ENCODE results near the gene COL4A2.
"Not testable (repeated sequence)": the region's sequence is repeated elsewhere in the genome, so short reads cannot be mapped to it uniquely, and the experiment has no call there.

Gene COL4A2

GRCh38 chr13:110321573-110321972, 14.5 kb downstream of the COL4A2 start:
- not testable (repeated sequence) for H3K27ac ChIP-seq (ENCODE audit: low read depth, low read length); H3K9ac ChIP-seq (ENCODE audit: low read depth in 1 of 2, low read length in 2 of 2); H3K4me3 ChIP-seq (ENCODE audit: low read depth in 1 of 2, low read length in 2 of 2); H3K27me3 ChIP-seq (ENCODE audit: control insufficient read depth in 1 of 2, insufficient read depth in 2 of 2, low read length in 2 of 2); H3K9me3 ChIP-seq (ENCODE audit: control insufficient read depth in 1 of 2, low read length in 2 of 2); H3K36me3 ChIP-seq (ENCODE audit: control insufficient read depth in 1 of 2, insufficient read depth in 2 of 2, low read length in 2 of 2); H3K4me1 ChIP-seq (ENCODE audit: control insufficient read depth in 1 of 2, insufficient read depth in 2 of 2, low read length in 2 of 2)

GRCh38 chr13:110322126-110322827, 15.2 kb downstream of the COL4A2 start:
- no peak overlapping the region for H3K4me3 ChIP-seq (ENCODE audit: low read depth in 1 of 2, low read length in 2 of 2)
- no peak overlapping the region for H3K9ac ChIP-seq (ENCODE audit: low read depth in 1 of 2, low read length in 2 of 2)
- H3K36me3 ChIP-seq (ENCODE audit: control insufficient read depth in 1 of 2, insufficient read depth in 2 of 2, low read length in 2 of 2) = no peaks in the 10 kb centered on the region
- H3K27ac ChIP-seq (ENCODE audit: low read depth, low read length) = no peak overlapping the region
- no peaks in the 10 kb centered on the region for H3K4me1 ChIP-seq (ENCODE audit: control insufficient read depth in 1 of 2, insufficient read depth in 2 of 2, low read length in 2 of 2)
- H3K9me3 ChIP-seq (ENCODE audit: control insufficient read depth in 1 of 2, low read length in 2 of 2) = no peaks in the 10 kb centered on the region
- H3K27me3 ChIP-seq (ENCODE audit: control insufficient read depth in 1 of 2, insufficient read depth in 2 of 2, low read length in 2 of 2) = no peaks in the 10 kb centered on the region

GRCh38 chr13:110322828-110323171, 15.7 kb downstream of the COL4A2 start:
- Histone ChIP-seq H3K36me3 (ENCODE audit: control insufficient read depth in 1 of 2, insufficient read depth in 2 of 2, low read length in 2 of 2) (no peaks in the 10 kb centered on the region), H3K9ac (ENCODE audit: low read depth in 1 of 2, low read length in 2 of 2) (no peak overlapping the region), H3K27ac (ENCODE audit: low read depth, low read length) (no peak overlapping the region), H3K4me1 (ENCODE audit: control insufficient read depth in 1 of 2, insufficient read depth in 2 of 2, low read length in 2 of 2) (no peaks in the 10 kb centered on the region), H3K4me3 (ENCODE audit: low read depth in 1 of 2, low read length in 2 of 2) (no peak overlapping the region), H3K27me3 (ENCODE audit: control insufficient read depth in 1 of 2, insufficient read depth in 2 of 2, low read length in 2 of 2) (no peaks in the 10 kb centered on the region), H3K9me3 (ENCODE audit: control insufficient read depth in 1 of 2, low read length in 2 of 2) (no peaks in the 10 kb centered on the region)

GRCh38 chr13:110323172-110323891, 16.2 kb downstream of the COL4A2 start:
- Histone ChIP-seq H3K9me3 (ENCODE audit: control insufficient read depth in 1 of 2, low read length in 2 of 2) (no peaks in the 10 kb centered on the region), H3K4me3 (ENCODE audit: low read depth in 1 of 2, low read length in 2 of 2) (no peak overlapping the region), H3K4me1 (ENCODE audit: control insufficient read depth in 1 of 2, insufficient read depth in 2 of 2, low read length in 2 of 2) (no peaks in the 10 kb centered on the region)

GRCh38 chr13:110324026-110324749, 17.1 kb downstream of the COL4A2 start:
- H3K9me3 ChIP-seq (ENCODE audit: control insufficient read depth in 1 of 2, low read length in 2 of 2) = no peaks in the 10 kb centered on the region
- no peak overlapping the region for H3K9ac ChIP-seq (ENCODE audit: low read depth in 1 of 2, low read length in 2 of 2)
- H3K4me1 ChIP-seq (ENCODE audit: control insufficient read depth in 1 of 2, insufficient read depth in 2 of 2, low read length in 2 of 2) = no peaks in the 10 kb centered on the region
- H3K27ac ChIP-seq (ENCODE audit: low read depth, low read length) = no peak overlapping the region
- H3K27me3 ChIP-seq (ENCODE audit: control insufficient read depth in 1 of 2, insufficient read depth in 2 of 2, low read length in 2 of 2) = no peaks in the 10 kb centered on the region
- H3K36me3 ChIP-seq (ENCODE audit: control insufficient read depth in 1 of 2, insufficient read depth in 2 of 2, low read length in 2 of 2) = no peaks in the 10 kb centered on the region
- H3K4me3 ChIP-seq (ENCODE audit: low read depth in 1 of 2, low read length in 2 of 2) = no peak overlapping the region

More at GRCh38 chr13:110323172-110323891, 16.2 kb downstream of the COL4A2 start:
- Histone ChIP-seq H3K27me3 (ENCODE audit: control insufficient read depth in 1 of 2, insufficient read depth in 2 of 2, low read length in 2 of 2) (no peaks in the 10 kb centered on the region), H3K27ac (ENCODE audit: low read depth, low read length) (no peak overlapping the region), H3K36me3 (ENCODE audit: control insufficient read depth in 1 of 2, insufficient read depth in 2 of 2, low read length in 2 of 2) (no peaks in the 10 kb centered on the region), H3K9ac (ENCODE audit: low read depth in 1 of 2, low read length in 2 of 2) (no peak overlapping the region)

GRCh38 chr13:110326263-110326904, 19.3 kb downstream of the COL4A2 start:
- Histone ChIP-seq H3K9me3 (ENCODE audit: control insufficient read depth in 1 of 2, low read length in 2 of 2) (no peaks in the 10 kb centered on the region), H3K4me3 (ENCODE audit: low read depth in 1 of 2, low read length in 2 of 2) (no peak overlapping the region), H3K9ac (ENCODE audit: low read depth in 1 of 2, low read length in 2 of 2) (no peak overlapping the region), H3K36me3 (ENCODE audit: control insufficient read depth in 1 of 2, insufficient read depth in 2 of 2, low read length in 2 of 2) (no peaks in the 10 kb centered on the region), H3K27me3 (ENCODE audit: control insufficient read depth in 1 of 2, insufficient read depth in 2 of 2, low read length in 2 of 2) (no peaks in the 10 kb centered on the region), H3K27ac (ENCODE audit: low read depth, low read length) (no peak overlapping the region), H3K4me1 (ENCODE audit: control insufficient read depth in 1 of 2, insufficient read depth in 2 of 2, low read length in 2 of 2) (no peaks in the 10 kb centered on the region)

- no peak overlapping the region for H3K27ac ChIP-seq (ENCODE audit: low read depth, low read length)
- H3K4me3 ChIP-seq (ENCODE audit: low read depth in 1 of 2, low read length in 2 of 2) = no peak overlapping the region
- no peak overlapping the region for H3K9ac ChIP-seq (ENCODE audit: low read depth in 1 of 2, low read length in 2 of 2)
- no peaks in the 10 kb centered on the region for H3K9me3 ChIP-seq (ENCODE audit: control insufficient read depth in 1 of 2, low read length in 2 of 2)
- no peaks in the 10 kb centered on the region for H3K27me3 ChIP-seq (ENCODE audit: control insufficient read depth in 1 of 2, insufficient read depth in 2 of 2, low read length in 2 of 2)
- no peaks in the 10 kb centered on the region for H3K36me3 ChIP-seq (ENCODE audit: control insufficient read depth in 1 of 2, insufficient read depth in 2 of 2, low read length in 2 of 2)
- H3K4me1 ChIP-seq (ENCODE audit: control insufficient read depth in 1 of 2, insufficient read depth in 2 of 2, low read length in 2 of 2) = no peaks in the 10 kb centered on the region
Observed at GRCh38 chr13:110327051-110327721, 20.1 kb downstream of the COL4A2 start.

GRCh38 chr13:110328573-110328972, 21.5 kb downstream of the COL4A2 start:
- no peak overlapping the region for H3K27ac ChIP-seq (ENCODE audit: low read depth, low read length)
- H3K36me3 ChIP-seq (ENCODE audit: control insufficient read depth in 1 of 2, insufficient read depth in 2 of 2, low read length in 2 of 2) = no peaks in the 10 kb centered on the region
- no peak overlapping the region for H3K4me3 ChIP-seq (ENCODE audit: low read depth in 1 of 2, low read length in 2 of 2)
- no peaks in the 10 kb centered on the region for H3K9me3 ChIP-seq (ENCODE audit: control insufficient read depth in 1 of 2, low read length in 2 of 2)
- H3K4me1 ChIP-seq (ENCODE audit: control insufficient read depth in 1 of 2, insufficient read depth in 2 of 2, low read length in 2 of 2) = peaks cover 0 to 6% of the 10 kb centered on the region in 2 donors
- H3K9ac ChIP-seq (ENCODE audit: low read depth in 1 of 2, low read length in 2 of 2) = no peak overlapping the region
- H3K27me3 ChIP-seq (ENCODE audit: control insufficient read depth in 1 of 2, insufficient read depth in 2 of 2, low read length in 2 of 2) = no peaks in the 10 kb centered on the region

GRCh38 chr13:110329258-110329657, 22.2 kb downstream of the COL4A2 start:
- H3K4me1 ChIP-seq (ENCODE audit: control insufficient read depth in 1 of 2, insufficient read depth in 2 of 2, low read length in 2 of 2) = peaks cover 0 to 6% of the 10 kb centered on the region in 2 donors
- H3K4me3 ChIP-seq (ENCODE audit: low read depth in 1 of 2, low read length in 2 of 2) = no peak overlapping the region
- H3K27me3 ChIP-seq (ENCODE audit: control insufficient read depth in 1 of 2, insufficient read depth in 2 of 2, low read length in 2 of 2) = no peaks in the 10 kb centered on the region
- no peaks in the 10 kb centered on the region for H3K36me3 ChIP-seq (ENCODE audit: control insufficient read depth in 1 of 2, insufficient read depth in 2 of 2, low read length in 2 of 2)
- H3K27ac ChIP-seq (ENCODE audit: low read depth, low read length) = no peak overlapping the region
- peak overlapping the region in 1 of 2 donors; percentile 22 for H3K9ac ChIP-seq (ENCODE audit: low read depth in 1 of 2, low read length in 2 of 2)
- H3K9me3 ChIP-seq (ENCODE audit: control insufficient read depth in 1 of 2, low read length in 2 of 2) = no peaks in the 10 kb centered on the region
